ENCODE measurements around the gene NDUFV2.

DNA sequence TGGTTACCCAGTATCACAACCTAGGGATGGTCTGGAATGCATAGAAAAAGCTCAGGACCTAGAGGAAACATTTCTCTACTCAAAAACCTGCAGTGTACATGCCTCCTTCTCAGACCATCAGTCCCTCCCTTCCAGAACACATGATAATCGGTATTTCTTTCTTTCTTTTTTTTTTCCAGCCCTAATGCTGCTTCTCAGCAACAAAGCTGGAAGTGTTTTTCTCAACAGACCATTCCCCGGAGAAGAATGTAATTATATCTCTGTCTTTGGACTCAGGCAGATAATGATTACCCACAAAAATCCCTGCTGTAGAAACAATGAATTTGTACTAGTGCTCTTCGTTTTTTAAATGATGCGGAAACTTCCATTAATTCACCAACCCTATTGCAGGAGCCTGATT lies 44.1 kb upstream of the NDUFV2 start:
- TF ChIP-seq, protein P1, sequence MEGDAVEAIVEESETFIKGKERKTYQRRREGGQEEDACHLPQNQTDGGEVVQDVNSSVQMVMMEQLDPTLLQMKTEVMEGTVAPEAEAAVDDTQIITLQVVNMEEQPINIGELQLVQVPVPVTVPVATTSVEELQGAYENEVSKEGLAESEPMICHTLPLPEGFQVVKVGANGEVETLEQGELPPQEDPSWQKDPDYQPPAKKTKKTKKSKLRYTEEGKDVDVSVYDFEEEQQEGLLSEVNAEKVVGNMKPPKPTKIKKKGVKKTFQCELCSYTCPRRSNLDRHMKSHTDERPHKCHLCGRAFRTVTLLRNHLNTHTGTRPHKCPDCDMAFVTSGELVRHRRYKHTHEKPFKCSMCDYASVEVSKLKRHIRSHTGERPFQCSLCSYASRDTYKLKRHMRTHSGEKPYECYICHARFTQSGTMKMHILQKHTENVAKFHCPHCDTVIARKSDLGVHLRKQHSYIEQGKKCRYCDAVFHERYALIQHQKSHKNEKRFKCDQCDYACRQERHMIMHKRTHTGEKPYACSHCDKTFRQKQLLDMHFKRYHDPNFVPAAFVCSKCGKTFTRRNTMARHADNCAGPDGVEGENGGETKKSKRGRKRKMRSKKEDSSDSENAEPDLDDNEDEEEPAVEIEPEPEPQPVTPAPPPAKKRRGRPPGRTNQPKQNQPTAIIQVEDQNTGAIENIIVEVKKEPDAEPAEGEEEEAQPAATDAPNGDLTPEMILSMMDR (IDR thresholded peaks at IDR 0.05; ENCODE audit: low read depth, low read length), result no peak
- TF ChIP-seq POLR2A (IDR thresholded peaks at IDR 0.05; ENCODE audit: extremely low read depth, insufficient read length), result no peak
- TF ChIP-seq, protein P2, sequence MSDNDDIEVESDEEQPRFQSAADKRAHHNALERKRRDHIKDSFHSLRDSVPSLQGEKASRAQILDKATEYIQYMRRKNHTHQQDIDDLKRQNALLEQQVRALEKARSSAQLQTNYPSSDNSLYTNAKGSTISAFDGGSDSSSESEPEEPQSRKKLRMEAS (IDR thresholded peaks at IDR 0.05; ENCODE audit: low read depth, low read length), result no peak

All from NB4 (cell line).